Skin epidermis (tissue), 12 donors: ENCODE data around the gene HNRNPA3.
"Not testable (repeated sequence)": the region's sequence is repeated elsewhere in the genome, so short reads cannot be mapped to it uniquely, and the experiment has no call there.

ENCODE experiments used
- H3K27ac ChIP-seq, 21 experiments: fragments of 200-600 bp; sonication (generic) in 11 of 21; one replicate each; pipeline ENCODE4 v1.5.0; 2020; ENCODE audit warnings: mild to moderate bottlenecking in 3 of 21, inconsistent platforms in 2 of 21, moderate library complexity in 2 of 21
- H3K4me3 ChIP-seq, 7 experiments: fragments of 200-600 bp; sonication (generic) in 2 of 7; one replicate each; pipeline ENCODE4 v1.5.0; 2020; ENCODE audit warnings: inconsistent platforms in 2 of 7, mild to moderate bottlenecking in 2 of 7, moderate library complexity in 1 of 7

HNRNPA3 gene

GRCh38 chr2:177187631-177188312 is 24.8 kb upstream of the HNRNPA3 start:
- H3K27ac ChIP-seq, result no peak overlapping the region
- H3K4me3 ChIP-seq, result no peak overlapping the region

GRCh38 chr2:177188482-177189469 is 23.8 kb upstream of the HNRNPA3 start:
- Histone ChIP-seq H3K4me3 (no peak overlapping the region), H3K27ac (no peak overlapping the region)

- H3K4me3 ChIP-seq, result no peak overlapping the region
- no peak overlapping the region for H3K27ac ChIP-seq
Observed at GRCh38 chr2:177190941-177191340, 21.7 kb upstream of the HNRNPA3 start.

- H3K27ac ChIP-seq, result no peak overlapping the region
- H3K4me3 ChIP-seq, result no peak overlapping the region
Observed at GRCh38 chr2:177192788-177193187, 19.8 kb upstream of the HNRNPA3 start.

- Histone ChIP-seq H3K27ac (no peak overlapping the region), H3K4me3 (no peak overlapping the region)
Observed at GRCh38 chr2:177193240-177193639, 19.4 kb upstream of the HNRNPA3 start.

GRCh38 chr2:177195194-177195593 is 17.4 kb upstream of the HNRNPA3 start:
- H3K27ac ChIP-seq, result no peak overlapping the region
- no peak overlapping the region for H3K4me3 ChIP-seq

GRCh38 chr2:177200419-177200818 is 12.2 kb upstream of the HNRNPA3 start:
- H3K27ac ChIP-seq, result not testable (repeated sequence)

GRCh38 chr2:177201919-177202346 is 10.7 kb upstream of the HNRNPA3 start:
- Histone ChIP-seq H3K27ac (no peak overlapping the region), H3K4me3 (no peak overlapping the region)

More at GRCh38 chr2:177200419-177200818, 12.2 kb upstream of the HNRNPA3 start:
- not testable (repeated sequence) for H3K4me3 ChIP-seq

GRCh38 chr2:177204417-177204816 is 8.2 kb upstream of the HNRNPA3 start:
- Histone ChIP-seq H3K4me3 (no peak overlapping the region), H3K27ac (no peak overlapping the region)

- H3K4me3 ChIP-seq, result no peak overlapping the region
Observed at GRCh38 chr2:177207101-177207500, 5.5 kb upstream of the HNRNPA3 start.

GRCh38 chr2:177211169-177211568 is 1.4 kb upstream of the HNRNPA3 start:
- peak overlapping the region in 6 of 7 experiments; percentile 43 to 96 (median 92) for H3K4me3 ChIP-seq
- peak overlapping the region in 20 of 21 experiments; percentile 85 to 100 (median 99) for H3K27ac ChIP-seq

More at GRCh38 chr2:177207101-177207500, 5.5 kb upstream of the HNRNPA3 start:
- H3K27ac ChIP-seq, result no peak overlapping the region

GRCh38 chr2:177211576-177212105 is 953 bp upstream of the HNRNPA3 start:
- peak overlapping the region; percentile 40 to 96 (median 90) for H3K4me3 ChIP-seq
- H3K27ac ChIP-seq, result peak overlapping the region; percentile 28 to 100 (median 99)

GRCh38 chr2:177212891-177213856 is 580 bp downstream of the HNRNPA3 start:
- H3K4me3 ChIP-seq, result peak overlapping the region; percentile 65 to 96 (median 92)
- peak overlapping the region; percentile 90 to 100 (median 99) for H3K27ac ChIP-seq

GRCh38 chr2:177217247-177217843 is 4.8 kb downstream of the HNRNPA3 start:
- Histone ChIP-seq H3K4me3 (no peak overlapping the region), H3K27ac (no peak overlapping the region)

- not testable (repeated sequence) for H3K4me3 ChIP-seq, H3K27ac ChIP-seq
Observed at GRCh38 chr2:177219787-177220186, 7.2 kb downstream of the HNRNPA3 start.

GRCh38 chr2:177221534-177221933 is 8.9 kb downstream of the HNRNPA3 start:
- H3K4me3 ChIP-seq, result no peak overlapping the region
- H3K27ac ChIP-seq, result no peak overlapping the region

GRCh38 chr2:177221970-177222369 is 9.4 kb downstream of the HNRNPA3 start:
- H3K27ac ChIP-seq, result no peak overlapping the region
- no peak overlapping the region for H3K4me3 ChIP-seq

- not testable (repeated sequence) for H3K27ac ChIP-seq, H3K4me3 ChIP-seq
Observed at GRCh38 chr2:177223436-177223835, 10.8 kb downstream of the HNRNPA3 start.

GRCh38 chr2:177225965-177226360 is 13.4 kb downstream of the HNRNPA3 start:
- H3K4me3 ChIP-seq, result no peak overlapping the region
- H3K27ac ChIP-seq, result no peak overlapping the region
